Measurements from ENCODE around the gene SNX24.

SNX24 gene

GRCh38 chr5:122896598-122897282, 51.3 kb downstream of the SNX24 start:
- TF ChIP-seq CTCF (IDR thresholded peaks at IDR 0.05; ENCODE audit: low read depth, low read length), result peak; percentile 40
- no peak for TF ChIP-seq MYC (IDR thresholded peaks at IDR 0.05; ENCODE audit: low read depth, low read length)
- TF ChIP-seq POLR2A (IDR thresholded peaks at IDR 0.05; ENCODE audit: extremely low read depth, insufficient read length), result no peak
- TF ChIP-seq MAX (IDR thresholded peaks at IDR 0.05; ENCODE audit: low read depth, low read length), result no peak
- peak; percentile 16 for DNase-seq (ENCODE audit: low read depth)
- no peak overlapping the region for H3K4me3 ChIP-seq (ENCODE audit: low read depth, low read length)

GRCh38 chr5:122897283-122897602, 51.8 kb downstream of the SNX24 start:
- no peak for DNase-seq (ENCODE audit: low read depth)
- TF ChIP-seq CTCF (IDR thresholded peaks at IDR 0.05; ENCODE audit: low read depth, low read length) (no peak), MAX (IDR thresholded peaks at IDR 0.05; ENCODE audit: low read depth, low read length) (no peak), MYC (IDR thresholded peaks at IDR 0.05; ENCODE audit: low read depth, low read length) (no peak), POLR2A (IDR thresholded peaks at IDR 0.05; ENCODE audit: extremely low read depth, insufficient read length) (no peak)
- H3K4me3 ChIP-seq (ENCODE audit: low read depth, low read length), result no peak overlapping the region

GRCh38 chr5:122901346-122901745, 55.9 kb downstream of the SNX24 start:
- no peak for DNase-seq (ENCODE audit: low read depth)
- TF ChIP-seq POLR2A (IDR thresholded peaks at IDR 0.05; ENCODE audit: extremely low read depth, insufficient read length) (no peak), MYC (IDR thresholded peaks at IDR 0.05; ENCODE audit: low read depth, low read length) (no peak), CTCF (IDR thresholded peaks at IDR 0.05; ENCODE audit: low read depth, low read length) (no peak), MAX (IDR thresholded peaks at IDR 0.05; ENCODE audit: low read depth, low read length) (no peak)
- H3K4me3 ChIP-seq (ENCODE audit: low read depth, low read length), result no peak overlapping the region

- no peak for TF ChIP-seq MYC (IDR thresholded peaks at IDR 0.05; ENCODE audit: low read depth, low read length)
- no peak for TF ChIP-seq POLR2A (IDR thresholded peaks at IDR 0.05; ENCODE audit: extremely low read depth, insufficient read length)
- no peak for TF ChIP-seq MAX (IDR thresholded peaks at IDR 0.05; ENCODE audit: low read depth, low read length)
- TF ChIP-seq CTCF (IDR thresholded peaks at IDR 0.05; ENCODE audit: low read depth, low read length), result no peak
- no peak for DNase-seq (ENCODE audit: low read depth)
- H3K4me3 ChIP-seq (ENCODE audit: low read depth, low read length), result no peak overlapping the region
Measured at GRCh38 chr5:122902263-122902662, 56.9 kb downstream of the SNX24 start.

GRCh38 chr5:122906768-122907167, 61.4 kb downstream of the SNX24 start:
- no peak for DNase-seq (ENCODE audit: low read depth)
- TF ChIP-seq CTCF (IDR thresholded peaks at IDR 0.05; ENCODE audit: low read depth, low read length) (no peak), POLR2A (IDR thresholded peaks at IDR 0.05; ENCODE audit: extremely low read depth, insufficient read length) (no peak), MYC (IDR thresholded peaks at IDR 0.05; ENCODE audit: low read depth, low read length) (no peak), MAX (IDR thresholded peaks at IDR 0.05; ENCODE audit: low read depth, low read length) (no peak)
- no peak overlapping the region for H3K4me3 ChIP-seq (ENCODE audit: low read depth, low read length)

Measured in NB4 (cell line).